NB4 (cell line): ENCODE measurements around the gene UGGT2.

ENCODE experiments used
- CTCF ChIP-seq: IDR thresholded peaks from one replicate; pipeline ENCODE4 v1.5.1; 2012; ENCODE audit warnings: low read depth, low read length
- MYC ChIP-seq: IDR thresholded peaks from 2 replicates; pipeline ENCODE4 v1.6.1; 2011; ENCODE audit warnings: low read depth, low read length
- POLR2A ChIP-seq: IDR thresholded peaks from 2 replicates; pipeline ENCODE4 v1.6.1; 2011; ENCODE audit warnings: mild to moderate bottlenecking; ENCODE audit not compliant: insufficient read length; ENCODE audit errors: extremely low read depth
- TF ChIP-seq, protein P1 (sequence below): IDR thresholded peaks from 2 replicates; pipeline ENCODE4 v1.6.1; 2011; ENCODE audit warnings: low read depth, low read length

DNA sequence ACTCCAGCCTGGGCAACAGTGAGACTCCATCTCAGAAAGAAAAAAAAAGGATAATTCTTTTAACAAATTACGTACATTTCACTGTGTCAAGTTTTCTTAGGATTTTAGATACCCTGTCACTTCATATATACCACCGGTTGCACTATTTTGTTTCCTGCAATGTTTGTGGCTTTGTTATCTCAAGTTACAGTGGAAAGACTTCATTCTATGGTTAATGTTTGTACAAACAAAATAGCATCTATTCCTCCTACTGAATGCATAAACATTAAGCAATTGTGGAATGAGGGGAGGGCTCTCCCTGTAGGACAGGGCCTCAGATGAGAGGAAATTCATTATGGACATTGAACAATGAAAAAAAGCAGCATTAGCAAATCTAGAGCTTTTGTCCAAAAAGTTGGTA is 256.2 kb downstream of the UGGT2 start:
- TF ChIP-seq, protein P1, sequence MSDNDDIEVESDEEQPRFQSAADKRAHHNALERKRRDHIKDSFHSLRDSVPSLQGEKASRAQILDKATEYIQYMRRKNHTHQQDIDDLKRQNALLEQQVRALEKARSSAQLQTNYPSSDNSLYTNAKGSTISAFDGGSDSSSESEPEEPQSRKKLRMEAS, result no peak
- TF ChIP-seq CTCF (no peak), POLR2A (no peak), MYC (no peak)
